GM21723 (cell line): ENCODE measurements around the gene OCA2.

Experiments
- ATAC-seq: cut with Tn5 transposase; IDR thresholded peaks from one replicate; pipeline ENCODE4 v1.9.1; 2021; ENCODE audit warnings: mild to moderate bottlenecking, moderate library complexity; ENCODE audit not compliant: unreplicated experiment

The OCA2 gene

GRCh38 chr15:28105793-28106192 is 6.7 kb upstream of the OCA2 start:
- no peak for ATAC-seq

- no peak for ATAC-seq
Measured at GRCh38 chr15:28105224-28105791, 6.2 kb upstream of the OCA2 start.

GRCh38 chr15:28104326-28104725 is 5.2 kb upstream of the OCA2 start:
- ATAC-seq = no peak

GRCh38 chr15:28103831-28104230 is 4.7 kb upstream of the OCA2 start:
- ATAC-seq = no peak

- no peak for ATAC-seq
Measured at GRCh38 chr15:28101983-28102441, 2.9 kb upstream of the OCA2 start.

- ATAC-seq = no peak
Measured at GRCh38 chr15:28101201-28101600, 2.1 kb upstream of the OCA2 start.

- ATAC-seq = no peak
Measured at GRCh38 chr15:28100516-28101195, 1.5 kb upstream of the OCA2 start.

GRCh38 chr15:28099555-28100140 is 533 bp upstream of the OCA2 start:
- no peak for ATAC-seq

- ATAC-seq = no peak
Measured at GRCh38 chr15:28098360-28098765, 752 bp downstream of the OCA2 start.

GRCh38 chr15:28097656-28098359 is 1.3 kb downstream of the OCA2 start:
- ATAC-seq = no peak

- no peak for ATAC-seq
Measured at GRCh38 chr15:28096670-28097431, 2.3 kb downstream of the OCA2 start.

GRCh38 chr15:28096411-28096669 is 2.8 kb downstream of the OCA2 start:
- peak; percentile 10 for ATAC-seq

GRCh38 chr15:28094732-28095521 is 4.2 kb downstream of the OCA2 start:
- no peak for ATAC-seq

- ATAC-seq = no peak
Measured at GRCh38 chr15:28093752-28094535, 5.2 kb downstream of the OCA2 start.

GRCh38 chr15:28091313-28091712 is 7.8 kb downstream of the OCA2 start:
- no peak for ATAC-seq

GRCh38 chr15:28086175-28086703 is 12.9 kb downstream of the OCA2 start:
- peak; percentile 93 for ATAC-seq

- ATAC-seq = peak; percentile 13
Measured at GRCh38 chr15:28085489-28086174, 13.5 kb downstream of the OCA2 start.

GRCh38 chr15:28084547-28084946 is 14.6 kb downstream of the OCA2 start:
- ATAC-seq = no peak
